ENCODE results near the gene PTGES. TPM values are rescaled to one million over a fixed set of nuclear protein-coding genes. Genes with fewer than 3 reads are reported as not detected.

The PTGES gene
- total and polyA plus RNA-seq, 9 of the 15 experiments (the other 6 are each of a cell fraction or from before 2014, with no cell fraction given): 0.13 TPM; not detected in 8

GRCh38 chr9:129776938-129777768, 24.3 kb upstream of the PTGES start (continued):
- no peak for TF ChIP-seq CBX2 (IDR thresholded peaks at IDR 0.05; ENCODE audit: insufficient read depth, low read length, poor library complexity, severe bottlenecking)
- no peak for TF ChIP-seq BRCA1 (IDR thresholded peaks at IDR 0.05)
- TF ChIP-seq BRCA1 (CRISPR knock-in tag; IDR thresholded peaks at IDR 0.05): no peak
- peak; percentile 71; the same call in 1 of the 2 replicates for TF ChIP-seq BCOR (IDR thresholded peaks at IDR 0.05)
- TF ChIP-seq SNIP1 (IDR thresholded peaks at IDR 0.05; ENCODE audit: low read depth): no peak
- TF ChIP-seq RBBP5 (IDR thresholded peaks at IDR 0.05; ENCODE audit: borderline replicate concordance, insufficient read depth, low read length, poor library complexity, severe bottlenecking): peak; percentile 74
- TF ChIP-seq ETV5 (CRISPR knock-in tag; IDR thresholded peaks at IDR 0.05; ENCODE audit: low read depth): peak; percentile 63
- peak; percentile 85 for TF ChIP-seq ARID1B (IDR thresholded peaks at IDR 0.05)
- no peak for TF ChIP-seq ZNF41 (CRISPR knock-in tag; conservative IDR thresholded peaks at IDR 0.05)
- TF ChIP-seq FOXJ3 (CRISPR knock-in tag; IDR thresholded peaks at IDR 0.05): no peak
- no peak for TF ChIP-seq NCOA2 (IDR thresholded peaks at IDR 0.05; ENCODE audit: partially characterized antibody in 2 of 2)
- peak; percentile 22 for TF ChIP-seq POU5F1 (IDR thresholded peaks at IDR 0.05; ENCODE audit: borderline replicate concordance, low read depth, low read length, partially characterized antibody)
- no peak for TF ChIP-seq SP2 (IDR thresholded peaks at IDR 0.05; ENCODE audit: extremely low read depth, low read depth, low read length, poor library complexity, severe bottlenecking)
- no peak for TF ChIP-seq SNAPC5 (CRISPR knock-in tag; IDR thresholded peaks at IDR 0.05)
- no peak for TF ChIP-seq PHB (CRISPR knock-in tag; IDR thresholded peaks at IDR 0.05)
- no peak for TF ChIP-seq RFX1 (IDR thresholded peaks at IDR 0.05)
- no peak for TF ChIP-seq SIN3A (IDR thresholded peaks at IDR 0.05; ENCODE audit: borderline replicate concordance in 2 of 2, control insufficient read depth in 1 of 2, low read depth in 2 of 2, low read length in 2 of 2)
- no peak for TF ChIP-seq PCBP2 (IDR thresholded peaks at IDR 0.05; ENCODE audit: low read depth, low read length, poor library complexity, severe bottlenecking)
- no peak for TF ChIP-seq ILK (tag; IDR thresholded peaks at IDR 0.05; ENCODE audit: borderline replicate concordance, low read depth)
- no peak for TF ChIP-seq ELK3 (CRISPR knock-in tag; IDR thresholded peaks at IDR 0.05)
- TF ChIP-seq TFAM (CRISPR knock-in tag; conservative IDR thresholded peaks at IDR 0.05): no peak
- TF ChIP-seq ZNF699 (CRISPR knock-in tag; IDR thresholded peaks at IDR 0.05; ENCODE audit: insufficient replicate concordance): no peak
- no peak for TF ChIP-seq HDAC6 (IDR thresholded peaks at IDR 0.05; ENCODE audit: low read depth, low read length)
- no peak for TF ChIP-seq POLR3A (IDR thresholded peaks at IDR 0.05; ENCODE audit: borderline replicate concordance, extremely low read depth, insufficient read depth, insufficient read length)
- TF ChIP-seq ZBTB34 (CRISPR knock-in tag; IDR thresholded peaks at IDR 0.05): no peak
- no peak for TF ChIP-seq ZNF282 (CRISPR knock-in tag; IDR thresholded peaks at IDR 0.05)
- TF ChIP-seq BHLHE40 (IDR thresholded peaks at IDR 0.05; ENCODE audit: low read length): peak; percentile 54
